ENCODE measurements around the gene MAST4. TPM values are rescaled to one million over a fixed set of nuclear protein-coding genes. Genes with fewer than 3 reads are reported as not detected.

Gene MAST4
- total and polyA plus RNA-seq, 2 donors (not counting 1 experiment from before 2014, with no cell fraction given) = 2.5 to 57.1 TPM

DNA sequence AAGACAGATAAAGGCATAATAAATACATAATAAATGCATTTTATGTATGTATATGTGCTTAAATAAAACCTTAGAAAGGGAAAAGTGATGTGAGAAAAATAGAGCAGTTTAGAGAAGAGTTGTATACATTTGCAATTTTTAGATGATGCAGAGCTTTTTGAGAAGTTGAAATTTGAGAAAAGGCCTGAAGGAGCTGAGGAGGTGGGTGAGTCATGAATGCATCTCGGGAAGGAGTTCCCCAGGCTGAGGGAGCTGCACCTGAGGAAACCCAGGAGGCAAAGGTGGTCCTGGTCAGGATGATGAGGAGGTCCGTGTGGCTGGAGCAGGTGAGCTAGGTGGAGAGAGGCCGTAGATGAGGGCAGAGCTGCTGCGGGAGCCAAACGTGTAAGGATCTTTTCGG is 617.8 kb downstream of the MAST4 start:
- Histone ChIP-seq H3K4me2 (replicated peaks; ENCODE audit: low read depth, low read length, poor library complexity, severe bottlenecking) (no peak overlapping the region), H3K4me1 (ENCODE audit: control insufficient read depth in 2 of 2, insufficient read depth in 2 of 2, low read length in 2 of 2) (peaks cover 39 to 45% of the 10 kb centered on the region in 2 donors), H4K20me1 (ENCODE audit: control insufficient read depth, insufficient read depth, low read length, poor library complexity, severe bottlenecking) (no peaks in the 10 kb centered on the region), H3K27ac (ENCODE audit: low read length in 2 of 2) (no peak overlapping the region), H3K9me3 (ENCODE audit: control extremely low read depth in 1 of 3, control insufficient read depth in 2 of 3, insufficient read depth in 1 of 3, low read length in 2 of 3) (no peaks in the 10 kb centered on the region), H3K79me2 (ENCODE audit: control insufficient read depth, insufficient read depth, low read length) (peaks cover 38% of the 10 kb centered on the region), H3K4me3 (ENCODE audit: control extremely low read depth in 1 of 5, extremely low read depth in 1 of 5, insufficient read depth in 1 of 5, low read depth in 2 of 5, low read length in 4 of 5) (no peak overlapping the region), H3K9ac (ENCODE audit: low read length) (no peak overlapping the region), H2AFZ (ENCODE audit: insufficient read depth, low read depth, low read length, poor library complexity, severe bottlenecking) (no peak overlapping the region), H3K27me3 (replicated peaks in 1 of 4; ENCODE audit: control extremely low read depth in 1 of 4, control insufficient read depth in 3 of 4, insufficient read depth in 4 of 4, low read length in 3 of 4) (no peaks in the 10 kb centered on the region), H3K36me3 (replicated peaks in 1 of 2; ENCODE audit: control extremely low read depth in 1 of 2, control insufficient read depth in 1 of 2, extremely low read depth in 1 of 2, insufficient read depth in 2 of 2, low read length in 1 of 2) (no peaks in the 10 kb centered on the region)
- CTCF ChIA-PET = interaction anchor here (0.6 to 3.4 kb wide), 7 partner anchors 12 to 1039 kb away, joined by 3 to 39 read pairs (median 9); no protein-coding TSS in a partner anchor
- DNase-seq (no peak), ATAC-seq (ENCODE audit: low read depth) (no peak)
- H3K27me3 Mint-ChIP-seq = no peaks in the 10 kb centered on the region
- H3K27ac Mint-ChIP-seq = peak overlapping the region; percentile 100
- POLR2A ChIA-PET = interaction anchor here (0.7 to 1.0 kb wide), 4 partner anchors 8 to 52 kb away, joined by 3 read pairs; no protein-coding TSS in a partner anchor
- 96% methylated on average over 6 of the region's 6 CpGs for WGBS (ENCODE audit: insufficient coverage)
- H3K4me3 Mint-ChIP-seq = no peak overlapping the region
- no peaks in the 10 kb centered on the region for H3K9me3 Mint-ChIP-seq (ENCODE audit: insufficient read depth)
- no peak for TF ChIP-seq EZH2 (IDR thresholded peaks at IDR 0.05; ENCODE audit: borderline replicate concordance, insufficient read depth, low read depth, low read length, poor library complexity, severe bottlenecking)
- TF ChIP-seq, protein P1, sequence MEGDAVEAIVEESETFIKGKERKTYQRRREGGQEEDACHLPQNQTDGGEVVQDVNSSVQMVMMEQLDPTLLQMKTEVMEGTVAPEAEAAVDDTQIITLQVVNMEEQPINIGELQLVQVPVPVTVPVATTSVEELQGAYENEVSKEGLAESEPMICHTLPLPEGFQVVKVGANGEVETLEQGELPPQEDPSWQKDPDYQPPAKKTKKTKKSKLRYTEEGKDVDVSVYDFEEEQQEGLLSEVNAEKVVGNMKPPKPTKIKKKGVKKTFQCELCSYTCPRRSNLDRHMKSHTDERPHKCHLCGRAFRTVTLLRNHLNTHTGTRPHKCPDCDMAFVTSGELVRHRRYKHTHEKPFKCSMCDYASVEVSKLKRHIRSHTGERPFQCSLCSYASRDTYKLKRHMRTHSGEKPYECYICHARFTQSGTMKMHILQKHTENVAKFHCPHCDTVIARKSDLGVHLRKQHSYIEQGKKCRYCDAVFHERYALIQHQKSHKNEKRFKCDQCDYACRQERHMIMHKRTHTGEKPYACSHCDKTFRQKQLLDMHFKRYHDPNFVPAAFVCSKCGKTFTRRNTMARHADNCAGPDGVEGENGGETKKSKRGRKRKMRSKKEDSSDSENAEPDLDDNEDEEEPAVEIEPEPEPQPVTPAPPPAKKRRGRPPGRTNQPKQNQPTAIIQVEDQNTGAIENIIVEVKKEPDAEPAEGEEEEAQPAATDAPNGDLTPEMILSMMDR (IDR thresholded peaks at IDR 0.05) = no peak
- H3K4me1 Mint-ChIP-seq = peaks cover 60% of the 10 kb centered on the region
- intact Hi-C loops (cut with micrococcal nuclease) = loop anchor here (10.0 kb wide), 1 partner anchor 1489 kb away; the partner anchor contains the start of genes NLN and SGTB

- Mint-ChIP-seq H3K27ac (peak overlapping the region; percentile 100), H3K4me1 (peaks cover 57% of the 10 kb centered on the region), H3K27me3 (no peaks in the 10 kb centered on the region), H3K9me3 (ENCODE audit: insufficient read depth) (no peaks in the 10 kb centered on the region), H3K4me3 (peak overlapping the region; percentile 85)
- Histone ChIP-seq H3K27me3 (replicated peaks in 1 of 4; ENCODE audit: control extremely low read depth in 1 of 4, control insufficient read depth in 3 of 4, insufficient read depth in 4 of 4, low read length in 3 of 4) (no peaks in the 10 kb centered on the region), H3K9me3 (ENCODE audit: control extremely low read depth in 1 of 3, control insufficient read depth in 2 of 3, insufficient read depth in 1 of 3, low read length in 2 of 3) (no peaks in the 10 kb centered on the region), H3K27ac (ENCODE audit: low read length in 2 of 2) (peak overlapping the region; percentile 92 to 98), H3K4me1 (ENCODE audit: control insufficient read depth in 2 of 2, insufficient read depth in 2 of 2, low read length in 2 of 2) (peaks cover 33 to 38% of the 10 kb centered on the region in 2 donors), H3K4me3 (ENCODE audit: control extremely low read depth in 1 of 5, extremely low read depth in 1 of 5, insufficient read depth in 1 of 5, low read depth in 2 of 5, low read length in 4 of 5) (no peak overlapping the region), H3K79me2 (ENCODE audit: control insufficient read depth, insufficient read depth, low read length) (peaks cover 30% of the 10 kb centered on the region), H3K36me3 (replicated peaks in 1 of 2; ENCODE audit: control extremely low read depth in 1 of 2, control insufficient read depth in 1 of 2, extremely low read depth in 1 of 2, insufficient read depth in 2 of 2, low read length in 1 of 2) (no peaks in the 10 kb centered on the region), H3K9ac (ENCODE audit: low read length) (peak overlapping the region; percentile 14), H2AFZ (ENCODE audit: insufficient read depth, low read depth, low read length, poor library complexity, severe bottlenecking) (peak overlapping the region; percentile 69), H3K4me2 (replicated peaks; ENCODE audit: low read depth, low read length, poor library complexity, severe bottlenecking) (peak overlapping the region; percentile 68), H4K20me1 (ENCODE audit: control insufficient read depth, insufficient read depth, low read length, poor library complexity, severe bottlenecking) (no peaks in the 10 kb centered on the region)
- intact Hi-C loops (cut with micrococcal nuclease) = loop anchor here (1.0 to 10.0 kb wide), 3 partner anchors 8 to 1490 kb away; partner anchors contain the start of genes NLN, PIK3R1 and SGTB
- no peak for ATAC-seq (ENCODE audit: low read depth)
- no peak for TF ChIP-seq EZH2 (IDR thresholded peaks at IDR 0.05; ENCODE audit: borderline replicate concordance, insufficient read depth, low read depth, low read length, poor library complexity, severe bottlenecking)
- TF ChIP-seq, protein P1 (IDR thresholded peaks at IDR 0.05) = no peak
- no peak for DNase-seq
- WGBS (ENCODE audit: insufficient coverage) = 95% methylated on average over 9 of the region's 12 CpGs
- CTCF ChIA-PET = interaction anchor here (0.6 to 3.4 kb wide), 12 partner anchors 8 to 1036 kb away, joined by 3 to 39 read pairs (median 6); no protein-coding TSS in a partner anchor
- POLR2A ChIA-PET = interaction anchor here (0.9 to 1.9 kb wide), 4 partner anchors 8 to 47 kb away, joined by 3 to 7 read pairs (median 4); no protein-coding TSS in a partner anchor
Observed at GRCh38 chr5:67214707-67215447, 618.7 kb downstream of the MAST4 start.

All from B cell (primary cell).